Esophagus mucosa (tissue), 1 donor: ENCODE data around the gene ARHGEF4. TPM values are rescaled to one million over a fixed set of nuclear protein-coding genes. Genes with fewer than 3 reads are reported as not detected.
"Not testable (repeated sequence)": the region's sequence is repeated elsewhere in the genome, so short reads cannot be mapped to it uniquely, and the experiment has no call there.

ENCODE experiments used
- ATAC-seq: fragments of 200-7000 bp; cut with Tn5 transposase; one replicate; pipeline ENCODE4 v1.9.1; 2020
- total RNA-seq: library from RNA; stranded (reverse); gene quantifications from one replicate; pipeline ENCODE4 v1.2.4, GENCODE V29; 2023
- donor health status: DM: yes; HTN: yes; CAD: no.

The ARHGEF4 gene
- total RNA-seq, 1 donor from 2014 or later = 41.8 TPM

- ATAC-seq = no peak
Observed at GRCh38 chr2:130985206-130985780, 148.6 kb downstream of the ARHGEF4 start.

- no peak for ATAC-seq
Observed at GRCh38 chr2:130985831-130986649, 149.3 kb downstream of the ARHGEF4 start.

GRCh38 chr2:130986890-130987493, 150.3 kb downstream of the ARHGEF4 start:
- peak; percentile 20 for ATAC-seq

- no peak for ATAC-seq
Observed at GRCh38 chr2:130987519-130988425, 151.1 kb downstream of the ARHGEF4 start.

GRCh38 chr2:130991446-130991845, 154.7 kb downstream of the ARHGEF4 start:
- not testable (repeated sequence) for ATAC-seq

GRCh38 chr2:130992003-130992402, 155.3 kb downstream of the ARHGEF4 start:
- not testable (repeated sequence) for ATAC-seq

GRCh38 chr2:130996691-130997090, 160.0 kb downstream of the ARHGEF4 start:
- ATAC-seq = no peak

- no peak for ATAC-seq
Observed at GRCh38 chr2:130997198-130997597, 160.5 kb downstream of the ARHGEF4 start.

GRCh38 chr2:130998561-130998960, 161.8 kb downstream of the ARHGEF4 start:
- no peak for ATAC-seq

GRCh38 chr2:131004446-131005209, 167.9 kb downstream of the ARHGEF4 start:
- no peak for ATAC-seq

GRCh38 chr2:131005216-131005935, 168.7 kb downstream of the ARHGEF4 start:
- no peak for ATAC-seq

GRCh38 chr2:131006561-131006960, 169.8 kb downstream of the ARHGEF4 start:
- no peak for ATAC-seq

- ATAC-seq = no peak
Observed at GRCh38 chr2:131008967-131009366, 172.3 kb downstream of the ARHGEF4 start.

- no peak for ATAC-seq
Observed at GRCh38 chr2:131009713-131010475, 173.2 kb downstream of the ARHGEF4 start.

- no peak for ATAC-seq
Observed at GRCh38 chr2:131010566-131010965, 173.9 kb downstream of the ARHGEF4 start.

GRCh38 chr2:131011486-131011885, 174.8 kb downstream of the ARHGEF4 start:
- no peak for ATAC-seq

GRCh38 chr2:131014141-131014540, 177.4 kb downstream of the ARHGEF4 start:
- no peak for ATAC-seq

- ATAC-seq = peak; percentile 23
Observed at GRCh38 chr2:131015764-131016163, 179.1 kb downstream of the ARHGEF4 start.

GRCh38 chr2:131016826-131017741, 180.4 kb downstream of the ARHGEF4 start:
- peak; percentile 98 for ATAC-seq
